Measurements from ENCODE around the gene DRAP1. TPM values are rescaled to one million over a fixed set of nuclear protein-coding genes. Genes with fewer than 3 reads are reported as not detected.

DRAP1 gene
- total and polyA plus RNA-seq, 8 donors: 61.0 to 112 (median 86.3) TPM

DNA sequence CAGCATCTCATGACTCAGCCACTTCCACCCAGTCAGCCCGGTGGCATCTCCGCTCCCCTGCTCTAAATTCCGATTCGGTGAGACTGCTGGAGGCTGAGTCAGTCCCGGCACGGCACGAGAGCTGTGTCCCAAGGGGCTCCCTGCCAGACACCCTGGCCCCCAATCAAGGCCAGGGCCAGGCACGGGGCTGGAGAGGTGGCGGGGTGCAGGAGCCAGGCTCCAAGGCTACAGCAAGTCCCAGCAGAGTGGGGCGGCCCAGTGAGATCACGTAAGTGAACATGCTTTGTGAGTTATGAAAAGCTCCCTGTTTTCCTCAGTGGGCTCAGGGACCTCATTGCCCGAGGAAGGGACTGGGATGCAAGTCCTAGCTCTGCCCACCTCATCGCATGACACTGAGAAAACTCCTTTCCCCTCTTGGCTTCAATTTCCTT is 3.4 kb upstream of the DRAP1 start:
- Histone ChIP-seq H3K9me3 (no peaks in the 10 kb centered on the region), H3K4me3 (no peak overlapping the region), H3K4me1 (peaks cover 50 to 71% of the 10 kb centered on the region in 2 donors), H3K27ac (peak overlapping the region; percentile 81 to 94), H3K36me3 (peaks cover 0 to 6% of the 10 kb centered on the region in 2 donors), H3K27me3 (no peaks in the 10 kb centered on the region)
- ATAC-seq (peak; percentile 40), DNase-seq (peak in 2 of 4 donors; percentile 83 to 90)
- intact Hi-C loops (cut with DNase I): no loop called here
- TF ChIP-seq, protein P1, sequence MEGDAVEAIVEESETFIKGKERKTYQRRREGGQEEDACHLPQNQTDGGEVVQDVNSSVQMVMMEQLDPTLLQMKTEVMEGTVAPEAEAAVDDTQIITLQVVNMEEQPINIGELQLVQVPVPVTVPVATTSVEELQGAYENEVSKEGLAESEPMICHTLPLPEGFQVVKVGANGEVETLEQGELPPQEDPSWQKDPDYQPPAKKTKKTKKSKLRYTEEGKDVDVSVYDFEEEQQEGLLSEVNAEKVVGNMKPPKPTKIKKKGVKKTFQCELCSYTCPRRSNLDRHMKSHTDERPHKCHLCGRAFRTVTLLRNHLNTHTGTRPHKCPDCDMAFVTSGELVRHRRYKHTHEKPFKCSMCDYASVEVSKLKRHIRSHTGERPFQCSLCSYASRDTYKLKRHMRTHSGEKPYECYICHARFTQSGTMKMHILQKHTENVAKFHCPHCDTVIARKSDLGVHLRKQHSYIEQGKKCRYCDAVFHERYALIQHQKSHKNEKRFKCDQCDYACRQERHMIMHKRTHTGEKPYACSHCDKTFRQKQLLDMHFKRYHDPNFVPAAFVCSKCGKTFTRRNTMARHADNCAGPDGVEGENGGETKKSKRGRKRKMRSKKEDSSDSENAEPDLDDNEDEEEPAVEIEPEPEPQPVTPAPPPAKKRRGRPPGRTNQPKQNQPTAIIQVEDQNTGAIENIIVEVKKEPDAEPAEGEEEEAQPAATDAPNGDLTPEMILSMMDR (IDR thresholded peaks at IDR 0.05): no peak

GRCh38 chr11:65916391-65916790 is 2.8 kb upstream of the DRAP1 start:
- TF ChIP-seq, protein P1 (IDR thresholded peaks at IDR 0.05): no peak
- intact Hi-C loops (cut with DNase I): no loop called here
- H3K4me1 ChIP-seq: peaks cover 48 to 73% of the 10 kb centered on the region in 2 donors

GRCh38 chr11:65917077-65917433 is 2.2 kb upstream of the DRAP1 start:
- ATAC-seq (no peak), DNase-seq (no peak)
- intact Hi-C loops (cut with DNase I): no loop called here
- Histone ChIP-seq H3K27me3 (no peaks in the 10 kb centered on the region), H3K36me3 (peaks cover 0 to 15% of the 10 kb centered on the region in 2 donors), H3K4me1 (peaks cover 41 to 66% of the 10 kb centered on the region in 2 donors), H3K9me3 (no peaks in the 10 kb centered on the region), H3K27ac (peak overlapping the region in 1 of 2 donors; percentile 94), H3K4me3 (peak overlapping the region in 1 of 2 donors; percentile 98)
- TF ChIP-seq, protein P1 (IDR thresholded peaks at IDR 0.05): no peak

More at GRCh38 chr11:65916391-65916790, 2.8 kb upstream of the DRAP1 start:
- ATAC-seq: no peak
- no peak overlapping the region for H3K4me3 ChIP-seq
- no peaks in the 10 kb centered on the region for H3K27me3 ChIP-seq
- peaks cover 0 to 10% of the 10 kb centered on the region in 2 donors for H3K36me3 ChIP-seq
- no peak for DNase-seq
- H3K9me3 ChIP-seq: no peaks in the 10 kb centered on the region
- peak overlapping the region; percentile 81 to 94 for H3K27ac ChIP-seq

DNA sequence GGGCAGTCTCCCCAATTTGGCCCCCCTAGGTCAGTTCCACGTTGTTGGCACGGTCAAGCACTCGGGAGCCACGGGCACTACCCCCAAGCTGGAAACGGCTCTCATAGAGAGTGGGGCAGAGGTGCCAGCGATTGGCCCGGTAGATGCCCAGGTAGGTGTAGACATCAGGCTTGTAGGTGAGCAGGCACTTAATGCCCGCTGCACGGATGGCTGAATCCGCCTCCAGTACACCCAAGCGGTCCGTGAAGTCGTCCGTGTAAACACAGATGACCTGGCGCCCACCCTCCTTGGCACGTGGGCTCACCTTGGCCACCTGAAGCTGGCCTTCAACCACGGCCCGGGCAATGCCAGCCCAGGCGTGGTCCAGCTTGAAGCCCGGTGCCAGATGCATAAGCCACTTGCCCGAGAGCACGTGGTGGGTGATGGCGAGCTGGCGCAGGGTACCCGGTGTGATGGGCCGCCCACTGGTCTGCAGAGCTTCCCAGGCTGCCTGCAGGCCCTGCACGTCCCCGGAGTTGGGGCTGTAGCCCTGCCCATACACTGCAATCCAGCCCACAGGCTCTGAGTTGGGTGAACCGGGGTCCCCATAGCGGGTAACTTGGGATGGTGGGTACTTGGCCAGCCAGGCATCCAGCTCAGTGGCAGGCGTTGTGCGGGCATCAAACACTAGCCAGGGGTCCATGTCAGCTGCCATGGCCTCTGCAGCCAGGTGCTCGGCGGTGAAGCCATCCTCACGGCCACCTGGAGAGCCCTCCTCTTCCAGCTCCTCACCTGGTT is 1.6 kb upstream of the DRAP1 start:
- Histone ChIP-seq H3K27me3 (no peaks in the 10 kb centered on the region), H3K9me3 (no peaks in the 10 kb centered on the region), H3K36me3 (peaks cover 0 to 20% of the 10 kb centered on the region in 2 donors), H3K27ac (peak overlapping the region; percentile 91 to 94), H3K4me1 (peaks cover 41 to 62% of the 10 kb centered on the region in 2 donors), H3K4me3 (peak overlapping the region; percentile 91 to 98)
- intact Hi-C loops (cut with DNase I): no loop called here
- ATAC-seq (no peak), DNase-seq (peak in 1 of 4 donors; percentile 74)
- TF ChIP-seq, protein P1 (IDR thresholded peaks at IDR 0.05): no peak
